Renal cortical epithelial cell (primary cell): ENCODE measurements around the gene RENBP. TPM values are rescaled to one million over a fixed set of nuclear protein-coding genes. Genes with fewer than 3 reads are reported as not detected.
A peak's percentile ranks its signal among the peaks of the same experiment; 100 is the strongest.

ENCODE experiments used
- DNase-seq: peaks from one replicate; pipeline ENCODE4 v3.0.0-alpha.2; 2011; ENCODE audit warnings: low read depth
- total RNA-seq: library from RNA; depleted of rRNA; stranded (reverse); fragments of >200 nt; gene quantifications from 2 replicates; pipeline ENCODE4 v1.2.3, GENCODE V29; 2014

RENBP gene
- total RNA-seq, 1 donor from 2014 or later: 1.9 TPM

DNA sequence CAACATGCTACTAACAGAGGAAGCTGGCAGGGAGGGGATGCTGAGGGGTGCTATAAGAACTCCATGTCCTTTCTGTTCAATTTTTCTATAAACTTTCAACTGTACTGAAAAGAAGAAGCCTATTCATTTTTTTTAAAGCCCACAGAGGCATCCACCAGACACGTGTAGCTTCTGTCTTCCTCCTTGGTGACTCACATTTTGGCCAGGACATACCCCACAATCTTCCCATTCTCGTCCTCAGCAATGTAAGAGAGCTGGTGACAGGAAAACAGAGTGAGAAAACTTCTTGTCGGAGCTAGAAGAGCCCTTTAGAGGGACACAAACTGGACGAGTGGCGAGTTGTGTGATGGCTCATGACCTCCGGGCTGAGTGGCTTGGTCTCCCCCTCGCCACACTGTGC lies 10.7 kb downstream of the RENBP start:
- no peak for DNase-seq

DNA sequence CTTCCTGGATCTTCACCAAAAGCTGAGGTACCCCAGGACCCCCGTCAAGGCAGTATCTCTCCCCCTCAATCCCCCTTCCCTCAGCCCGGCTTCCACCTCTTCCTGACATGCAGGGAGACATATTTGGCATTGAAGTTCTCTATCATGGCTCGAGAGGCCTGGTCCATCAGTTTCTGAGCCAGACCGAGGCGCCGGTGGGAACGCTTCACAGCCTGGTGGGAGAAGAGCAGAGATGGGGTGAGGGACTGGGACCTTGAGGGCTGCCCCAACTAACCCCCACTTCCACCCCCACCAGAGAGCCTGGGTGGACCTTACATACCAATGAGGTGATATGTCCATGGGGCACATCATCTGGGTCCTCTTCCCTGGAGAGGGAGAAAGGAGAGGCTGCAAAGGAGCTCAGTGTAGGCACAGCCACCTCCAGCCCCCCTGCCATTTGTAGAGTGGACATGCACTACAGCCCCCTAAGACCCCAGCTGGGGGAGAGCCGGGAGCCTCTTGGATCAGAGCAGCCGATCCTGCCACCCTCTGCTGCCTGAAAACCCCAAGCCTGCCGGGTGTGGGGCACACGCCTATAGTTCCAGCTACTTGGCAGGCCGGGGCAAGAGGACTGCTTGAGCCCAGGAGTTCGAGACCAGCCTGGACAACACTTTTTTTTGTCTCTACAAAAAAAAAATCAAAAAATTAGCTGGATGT lies 12.1 kb downstream of the RENBP start:
- no peak for DNase-seq

DNA sequence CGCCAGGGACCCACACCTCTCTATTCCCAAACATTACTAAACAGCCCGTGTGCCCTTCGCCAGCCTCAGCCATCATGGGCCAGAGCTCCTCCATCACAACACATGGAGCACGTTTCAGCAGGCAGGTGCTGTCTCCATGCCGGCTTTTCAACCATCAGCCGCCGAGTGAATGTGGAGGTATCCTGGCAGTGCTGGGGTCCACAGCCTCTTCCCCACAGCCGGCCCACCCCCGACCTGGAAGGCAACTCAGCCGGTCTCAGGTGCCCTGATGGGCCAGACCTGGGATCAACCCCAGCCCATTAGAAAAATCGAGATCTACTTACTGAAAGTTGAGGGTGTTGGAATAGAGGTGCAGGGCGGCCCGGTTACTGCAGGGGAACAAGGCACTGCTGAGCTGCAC lies 12.7 kb downstream of the RENBP start:
- DNase-seq: no peak

DNA sequence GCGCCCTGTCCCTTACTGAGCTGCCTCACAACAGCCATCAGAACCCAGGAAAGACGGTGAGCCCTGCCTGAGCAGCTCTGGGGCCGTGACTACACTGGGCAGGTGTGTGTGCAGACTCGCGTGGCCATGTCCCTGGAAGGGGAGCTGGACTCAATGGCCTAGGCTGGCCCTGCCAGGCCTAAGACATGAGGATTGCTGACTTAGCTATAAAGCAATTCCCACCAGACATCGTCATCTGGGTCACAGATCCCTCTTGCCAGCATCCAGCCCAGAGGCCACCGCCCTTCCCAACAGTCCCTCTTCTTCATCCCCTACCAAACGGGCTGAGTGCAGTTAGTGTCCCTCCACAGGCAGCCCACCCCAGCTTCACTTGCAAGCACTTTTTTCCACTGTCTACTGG lies 13.3 kb downstream of the RENBP start:
- DNase-seq: no peak

DNA sequence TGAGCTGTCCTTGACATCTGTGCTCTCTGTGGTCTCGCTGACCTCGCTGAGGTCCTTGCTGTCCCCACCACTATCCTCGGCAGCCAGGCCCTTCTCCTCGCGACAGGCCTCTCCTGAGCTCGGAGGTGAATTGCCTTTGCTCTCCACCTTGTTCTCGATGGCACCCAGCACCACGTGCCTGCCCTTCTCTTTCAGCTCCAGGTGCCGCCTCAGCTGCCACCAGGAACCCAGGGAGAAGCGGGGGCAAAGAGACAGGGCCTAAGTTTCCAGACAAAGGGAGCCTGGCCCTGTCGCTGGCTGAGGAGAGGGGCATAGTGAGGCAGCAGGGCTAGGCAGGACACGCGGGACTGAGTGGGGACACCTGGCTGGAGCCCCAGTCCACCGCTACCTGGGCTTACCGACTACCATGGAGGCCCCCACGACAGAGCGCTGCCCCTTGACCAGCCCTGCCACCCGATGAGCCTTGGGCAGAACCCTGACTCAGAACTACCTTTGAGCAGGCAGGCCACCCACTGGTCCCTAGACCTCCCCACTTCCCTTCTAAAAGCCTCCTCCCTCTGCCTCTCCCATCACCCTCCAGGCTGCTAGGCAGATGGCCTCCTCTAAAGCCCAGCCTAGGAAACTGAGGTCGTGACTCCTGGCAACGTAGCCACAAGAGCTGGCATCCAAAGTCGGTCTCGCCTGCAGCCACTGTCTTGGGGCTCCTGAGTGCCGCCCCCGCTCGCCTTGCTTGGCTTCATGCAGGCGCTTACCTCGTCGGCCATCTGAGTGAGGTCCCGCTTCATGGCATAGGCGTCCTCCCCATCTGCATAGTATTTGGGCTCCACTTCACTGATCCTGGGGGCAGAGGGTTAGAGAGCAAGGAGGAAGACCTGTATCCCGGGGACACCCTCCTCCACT lies 14.2 kb downstream of the RENBP start:
- no peak for DNase-seq

DNA sequence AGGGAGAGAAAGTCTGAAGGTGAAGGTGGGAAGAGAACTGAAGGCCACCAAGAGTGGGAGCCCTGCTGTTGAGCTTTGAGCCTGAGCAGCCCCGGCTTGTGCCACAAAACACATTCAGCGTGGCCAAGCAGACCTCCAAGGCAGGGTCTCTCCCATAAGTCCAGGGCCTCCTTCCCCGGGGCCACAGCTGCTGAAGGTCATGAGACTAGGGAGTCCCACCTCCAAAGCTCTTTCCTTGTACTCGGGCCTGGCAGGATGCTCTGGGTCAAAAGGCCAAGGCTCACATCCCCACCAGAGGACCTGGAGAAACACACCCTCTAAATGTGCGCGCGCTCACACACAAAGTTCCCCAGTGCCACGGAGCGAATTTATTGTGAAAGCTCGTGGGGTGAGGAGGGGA lies 14.9 kb downstream of the RENBP start:
- no peak for DNase-seq

DNA sequence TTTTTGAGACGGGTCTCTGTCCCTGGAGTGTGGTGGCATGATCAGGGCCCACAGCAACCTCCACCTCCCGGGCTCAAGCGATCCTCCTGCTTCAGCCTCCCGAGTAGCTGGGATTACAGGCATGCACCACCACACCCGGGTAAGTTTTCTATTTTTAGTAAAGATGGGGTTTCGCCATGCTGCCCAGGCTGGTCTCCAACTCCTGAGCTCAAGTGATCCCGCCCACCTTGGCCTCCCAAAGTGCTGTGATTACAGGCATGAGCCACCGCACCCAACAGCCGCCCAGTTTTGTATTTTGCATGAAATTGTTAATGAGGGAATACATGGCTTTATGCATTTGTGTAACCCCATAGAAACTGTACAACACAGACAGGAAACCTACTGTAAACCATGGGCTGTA lies 15.6 kb downstream of the RENBP start:
- no peak for DNase-seq

DNA sequence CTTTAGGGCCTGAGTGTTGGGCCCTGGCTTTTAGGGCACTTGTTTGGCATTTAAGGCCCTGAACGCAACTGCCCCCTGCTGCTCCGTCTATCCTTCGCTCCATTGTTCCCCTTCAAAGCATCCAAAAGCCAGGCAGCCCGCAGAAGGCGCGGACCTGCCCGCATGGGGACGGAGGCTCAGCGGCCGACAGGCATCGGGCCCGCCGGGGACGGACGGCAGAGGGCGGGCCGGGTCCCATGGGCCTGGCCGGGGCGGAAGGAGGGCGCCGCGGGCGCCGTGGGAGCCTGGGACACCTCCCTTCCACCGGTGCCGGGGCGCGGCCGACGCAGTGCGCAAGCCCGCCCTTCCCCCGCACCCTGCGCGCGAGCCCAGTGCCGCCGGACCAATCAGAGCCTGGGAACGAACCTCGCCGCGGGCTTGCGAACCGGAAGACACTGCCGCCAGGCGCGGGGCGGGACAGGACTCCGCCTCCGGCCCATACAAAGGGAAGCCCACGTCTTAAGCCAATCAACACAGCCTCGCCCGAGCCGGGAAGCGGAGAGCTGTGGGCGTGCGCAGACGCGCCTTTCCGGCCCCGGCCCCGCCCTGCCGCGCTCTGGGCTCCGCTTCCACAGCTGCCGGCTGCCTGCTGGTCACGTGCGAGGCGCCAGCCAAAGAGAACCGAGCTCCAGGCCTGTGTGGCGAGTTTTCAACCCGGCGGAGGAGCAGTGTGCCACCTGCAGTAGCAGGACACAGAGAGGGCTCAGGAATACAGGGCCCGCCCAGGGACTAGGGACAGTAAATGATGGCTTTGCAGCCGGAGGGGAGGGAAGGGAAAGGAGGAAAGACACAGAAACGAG lies 16.3 kb downstream of the RENBP start:
- DNase-seq: peak; percentile 93

DNA sequence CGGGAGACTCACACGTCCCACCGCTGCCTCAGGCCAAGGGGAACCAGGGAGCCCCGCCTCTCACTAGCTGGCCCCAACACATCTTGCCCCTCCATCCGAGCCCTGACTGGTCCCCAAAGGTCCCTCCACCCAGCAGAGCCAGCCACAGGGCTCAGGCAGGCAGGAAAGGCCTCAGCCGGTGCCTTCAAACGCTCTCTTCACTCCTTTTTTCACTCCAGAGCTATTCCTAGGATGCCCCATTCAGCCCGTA lies 16.8 kb downstream of the RENBP start:
- no peak for DNase-seq

DNA sequence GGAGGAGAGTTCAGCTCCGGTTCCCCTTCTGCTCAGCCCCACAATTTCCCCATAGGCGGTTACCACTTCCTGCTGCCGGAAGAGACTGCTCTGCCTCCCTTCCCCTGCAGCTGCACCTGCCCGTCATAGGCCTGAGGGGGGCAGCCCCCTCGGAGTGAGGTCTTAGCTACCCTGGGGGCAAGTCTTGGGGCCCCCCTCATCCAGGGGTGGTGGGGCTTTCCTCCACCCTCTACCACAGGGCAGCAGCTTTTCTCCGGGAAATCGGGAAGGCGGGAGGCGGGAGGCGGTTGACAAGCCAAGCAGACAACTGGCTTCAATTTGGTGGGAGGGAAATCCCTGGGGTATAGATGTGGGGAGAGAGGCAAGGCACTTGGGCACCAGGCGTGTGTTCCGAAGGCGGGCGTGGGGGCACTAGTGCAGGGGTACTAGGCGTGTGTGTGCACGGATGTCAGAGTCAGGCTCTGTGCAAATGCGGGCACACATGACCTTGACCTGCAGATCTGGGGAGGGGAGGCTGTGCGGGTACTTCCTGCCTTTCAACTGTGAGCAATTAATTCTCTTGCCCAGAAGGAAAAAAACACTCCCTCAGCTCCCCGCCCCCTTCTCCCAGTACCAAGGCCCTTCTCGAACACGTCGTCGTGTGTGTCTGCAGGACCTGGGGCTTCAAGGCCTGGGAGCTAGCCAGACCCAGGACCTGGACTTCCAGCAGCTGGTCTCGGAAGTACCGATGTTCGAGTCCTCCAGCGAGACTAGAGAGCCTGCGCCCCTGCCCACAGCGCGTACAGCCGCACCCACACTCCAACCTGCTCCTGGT lies 17.4 kb downstream of the RENBP start:
- peak; percentile 21 for DNase-seq

DNA sequence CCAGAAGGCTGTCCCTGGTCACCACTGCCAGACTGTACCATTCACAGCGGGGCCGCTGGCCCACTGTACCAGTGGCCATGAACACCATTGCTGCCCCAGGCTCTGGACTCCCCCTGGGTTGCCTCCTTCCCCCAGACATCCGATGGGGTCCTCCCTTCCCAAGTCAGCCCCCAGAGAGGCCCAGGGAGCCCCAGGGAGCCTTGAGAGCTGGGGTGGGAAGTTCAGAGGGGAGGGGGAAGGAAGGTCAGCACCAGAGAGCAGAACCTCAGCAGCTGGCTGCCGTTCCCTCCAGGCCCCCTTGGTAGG lies 17.9 kb downstream of the RENBP start:
- no peak for DNase-seq

DNA sequence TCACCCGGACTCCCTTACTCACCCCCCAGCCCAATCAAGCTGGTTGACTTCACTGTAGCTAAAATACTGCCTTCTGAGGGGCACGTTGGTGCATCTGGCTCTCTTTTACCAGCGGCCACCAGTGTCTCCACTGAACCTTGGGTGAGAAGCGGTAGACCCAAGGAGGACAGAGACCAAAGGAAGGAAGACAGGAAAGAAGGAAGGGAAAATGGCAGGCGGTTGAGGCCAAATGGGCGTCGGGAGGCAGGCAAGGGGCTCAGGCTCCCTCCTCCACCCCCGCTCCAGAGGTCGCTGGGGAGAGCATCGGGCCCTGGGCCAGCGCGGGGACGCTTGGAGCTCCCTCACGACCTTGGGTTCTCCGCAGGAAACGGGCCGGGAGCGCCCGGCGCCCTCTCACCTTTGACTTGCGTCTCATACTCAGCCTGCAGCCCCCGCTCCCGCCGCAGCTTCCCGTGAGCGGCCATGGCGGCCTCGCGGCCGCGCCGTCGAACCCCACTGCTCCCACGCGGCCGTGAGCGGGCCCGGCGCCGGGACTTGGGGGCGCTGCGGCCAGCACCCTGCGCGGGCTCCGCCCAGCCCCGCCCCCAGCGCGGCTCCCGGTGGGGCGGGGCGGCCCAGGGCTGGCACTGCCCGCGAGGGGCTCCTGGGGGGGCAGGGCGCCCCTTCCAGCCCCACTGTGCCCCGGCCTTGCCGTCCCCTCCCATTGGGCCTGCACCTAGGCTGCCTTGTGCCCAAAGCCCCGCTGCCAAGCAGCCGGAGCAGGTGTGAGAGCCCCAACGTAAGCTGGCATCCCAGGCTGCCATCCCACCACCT lies 18.5 kb downstream of the RENBP start, which contains the start of gene ARHGAP4:
Gene ARHGAP4, minus strand, starts transcription at position 526 of the 813 bp plus-strand sequence. Its CDS starts 62 bp downstream, at position 464.
- DNase-seq: no peak

DNA sequence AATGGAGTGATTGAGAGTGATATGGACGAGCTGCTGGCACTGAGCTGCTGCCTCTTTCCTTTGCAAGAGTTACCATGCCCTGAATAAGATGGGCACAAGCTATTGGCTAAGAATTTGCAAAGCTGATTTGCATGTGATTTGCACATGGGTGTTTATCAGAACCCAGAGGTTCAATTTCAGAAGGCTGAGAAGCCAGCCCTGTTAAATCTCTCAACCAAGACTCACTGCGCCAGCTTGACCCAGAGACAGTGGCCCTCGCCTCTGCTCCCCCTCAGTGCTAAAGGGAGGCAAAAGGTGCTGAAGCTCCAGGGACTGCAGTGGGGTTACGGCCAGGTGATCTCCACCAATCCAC lies 19.1 kb downstream of the RENBP start:
- DNase-seq: no peak

DNA sequence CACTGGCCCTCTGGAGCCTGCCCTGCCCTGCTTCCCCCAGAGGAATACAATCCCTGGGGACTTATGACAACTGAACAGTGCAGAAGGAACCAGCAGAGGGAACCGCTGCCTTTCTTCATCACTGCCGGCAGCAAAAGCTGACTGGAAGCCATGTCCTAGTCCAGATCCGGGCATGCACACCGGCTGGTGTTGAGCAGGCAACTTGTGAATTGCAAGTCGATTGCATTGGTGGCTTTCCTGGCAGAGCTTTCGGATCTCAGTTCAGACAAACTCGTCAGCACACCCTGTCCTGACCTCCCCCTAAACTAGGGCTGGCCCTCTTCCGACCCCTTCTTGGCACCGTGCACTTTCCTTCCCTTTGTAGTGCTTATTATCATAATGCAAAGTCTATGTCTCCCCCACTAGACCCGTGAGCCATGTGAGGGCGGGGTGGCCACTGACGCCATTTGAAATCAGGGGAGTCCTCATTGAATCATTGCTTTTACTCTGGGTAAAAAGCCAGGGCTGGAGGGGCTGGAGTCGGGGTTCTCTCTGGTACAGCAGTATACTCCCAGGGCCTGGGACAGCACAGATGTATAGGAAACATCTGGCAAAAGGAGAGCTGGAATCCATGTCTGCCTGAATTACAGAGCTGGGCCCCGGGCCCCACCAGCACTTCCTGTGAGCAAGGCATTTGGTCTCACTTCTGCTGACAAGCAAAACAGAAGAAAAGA lies 20.1 kb downstream of the RENBP start:
- peak; percentile 43 for DNase-seq

DNA sequence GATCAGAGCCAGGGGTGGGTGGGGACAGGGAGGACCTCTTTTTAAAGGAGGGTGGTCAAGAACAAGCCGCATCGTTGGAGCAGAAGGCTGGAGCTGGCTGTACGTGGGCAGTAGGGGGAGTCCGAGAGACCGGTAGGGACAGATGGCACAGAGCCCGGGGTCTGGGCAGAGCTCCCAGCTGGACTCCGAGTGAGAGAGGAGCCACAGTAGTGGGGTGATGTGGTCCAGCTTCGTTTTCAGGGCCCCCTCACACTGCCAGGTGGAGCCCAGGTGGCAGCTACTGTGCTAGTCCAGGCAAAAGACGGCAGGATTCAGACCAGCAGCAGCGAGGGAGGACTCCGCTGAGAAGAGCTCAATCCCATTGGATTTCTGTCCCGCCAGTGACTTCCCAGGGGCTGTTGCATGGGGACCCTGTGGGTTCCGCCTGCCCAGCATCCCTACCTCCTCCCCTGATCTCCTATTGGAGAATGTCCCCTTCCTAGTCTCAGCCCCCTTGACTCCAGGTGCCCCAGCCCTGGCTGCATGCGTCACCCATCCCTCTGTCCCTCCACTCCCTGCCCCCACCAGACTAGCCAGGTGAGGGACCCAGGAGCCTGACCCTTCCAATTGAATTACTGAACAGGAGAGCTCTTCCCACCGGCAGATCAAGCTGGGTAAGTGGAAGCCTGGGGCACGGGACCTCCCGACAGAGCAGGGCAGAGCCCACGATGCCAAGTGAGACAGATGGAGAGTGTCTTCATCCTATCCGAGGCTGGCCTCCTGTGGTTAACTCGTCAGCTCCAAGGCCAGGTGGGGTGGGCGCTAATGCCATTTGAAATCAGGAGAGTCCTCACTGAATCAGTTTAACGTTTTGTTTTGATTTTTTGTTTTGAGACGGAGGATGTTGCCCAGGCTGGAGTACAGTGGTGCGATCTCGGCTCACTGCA lies 21.2 kb downstream of the RENBP start:
- peak; percentile 28 for DNase-seq

DNA sequence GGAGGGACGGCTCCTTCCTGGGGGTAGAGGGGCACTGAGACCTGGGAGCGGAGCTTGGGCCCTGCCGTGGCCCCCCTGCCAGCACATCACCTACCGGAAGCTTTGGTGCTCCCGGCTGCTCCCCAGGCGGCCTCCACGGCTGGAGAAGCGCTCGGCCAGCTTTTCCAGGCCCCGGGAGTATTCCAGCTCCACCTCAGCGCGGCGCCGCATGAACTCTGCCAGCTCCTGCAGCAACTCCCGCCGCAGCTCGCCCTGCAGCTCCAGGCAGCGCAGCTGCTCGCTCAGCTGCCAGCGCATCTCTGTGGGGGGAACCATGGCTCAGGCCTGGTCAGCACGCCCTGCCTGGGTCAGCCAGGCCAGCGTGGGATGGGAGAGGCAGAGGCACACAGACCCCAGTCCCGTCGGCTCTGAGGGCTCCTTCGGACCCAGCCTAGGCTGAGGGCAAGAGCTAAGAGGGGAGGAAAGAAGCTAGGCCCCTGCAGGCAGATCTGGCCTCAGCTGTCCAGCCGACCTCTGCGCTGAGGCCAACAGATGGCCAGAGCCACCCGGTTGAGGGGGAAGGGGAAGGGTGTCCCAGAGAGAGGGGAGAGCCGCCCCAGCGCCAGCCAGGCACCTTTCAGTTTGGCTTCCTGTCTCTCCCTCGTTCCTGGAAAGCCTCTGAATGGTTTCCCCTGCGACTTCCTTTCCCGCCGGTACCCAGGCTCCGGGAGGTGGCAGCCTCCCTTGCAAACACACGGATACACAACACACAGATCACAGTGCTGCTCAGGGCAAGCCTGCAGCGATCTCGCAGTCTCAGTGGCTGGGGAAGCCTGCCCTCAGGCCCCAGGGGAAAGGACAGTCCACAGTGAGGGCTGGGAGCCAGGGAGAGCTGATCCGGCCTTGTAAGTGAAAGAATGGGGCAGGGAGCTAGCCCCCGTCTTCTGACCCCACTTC lies 22.7 kb downstream of the RENBP start:
- no peak for DNase-seq

DNA sequence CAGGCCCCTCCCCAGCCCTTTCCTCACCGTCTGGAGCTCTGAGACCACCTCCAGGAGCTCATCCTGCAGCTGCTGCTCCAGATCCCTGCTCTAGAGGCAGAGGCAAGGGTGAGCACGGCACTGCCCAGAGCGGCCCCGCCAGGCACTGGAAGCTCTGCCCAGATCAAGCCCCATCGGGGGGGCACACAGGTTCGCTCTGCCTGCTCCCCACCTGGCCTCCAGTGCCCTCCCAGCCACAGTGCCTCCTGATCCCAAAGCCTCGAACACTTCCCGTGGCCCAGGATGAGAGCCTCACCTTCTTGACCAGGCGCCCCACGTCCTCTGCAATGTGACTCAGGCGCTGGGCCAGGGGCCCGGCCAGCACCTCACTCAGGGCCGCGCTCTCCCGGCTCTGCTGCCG lies 23.4 kb downstream of the RENBP start:
- DNase-seq: no peak

DNA sequence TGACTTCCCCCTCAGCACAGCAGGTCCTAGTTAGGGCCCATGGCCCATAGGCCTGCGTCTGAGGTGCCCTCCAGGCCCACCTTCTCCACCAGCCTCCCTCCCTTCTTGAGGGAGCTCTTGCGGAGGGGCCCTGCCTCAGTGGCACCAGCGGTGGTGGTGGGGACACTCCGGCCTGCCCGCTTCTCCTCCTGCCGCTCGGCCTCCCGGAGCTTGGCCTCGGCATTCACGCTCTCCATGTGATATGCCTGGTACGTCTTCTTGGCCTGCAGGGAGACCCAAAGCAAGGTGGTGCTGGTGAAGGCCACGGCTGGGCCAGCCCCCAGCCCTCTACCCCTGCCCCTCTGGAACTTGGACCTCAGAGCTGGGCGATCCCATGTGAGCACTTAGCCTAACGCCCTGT lies 23.9 kb downstream of the RENBP start:
- no peak for DNase-seq
